ENCODE measurements around the gene DNAJB13. TPM values are rescaled to one million over a fixed set of nuclear protein-coding genes. Genes with fewer than 3 reads are reported as not detected.

DNAJB13 gene
- polyA plus RNA-seq, 1 of the 3 experiments (the other 2 are of a cell fraction): 0.51 TPM

DNA sequence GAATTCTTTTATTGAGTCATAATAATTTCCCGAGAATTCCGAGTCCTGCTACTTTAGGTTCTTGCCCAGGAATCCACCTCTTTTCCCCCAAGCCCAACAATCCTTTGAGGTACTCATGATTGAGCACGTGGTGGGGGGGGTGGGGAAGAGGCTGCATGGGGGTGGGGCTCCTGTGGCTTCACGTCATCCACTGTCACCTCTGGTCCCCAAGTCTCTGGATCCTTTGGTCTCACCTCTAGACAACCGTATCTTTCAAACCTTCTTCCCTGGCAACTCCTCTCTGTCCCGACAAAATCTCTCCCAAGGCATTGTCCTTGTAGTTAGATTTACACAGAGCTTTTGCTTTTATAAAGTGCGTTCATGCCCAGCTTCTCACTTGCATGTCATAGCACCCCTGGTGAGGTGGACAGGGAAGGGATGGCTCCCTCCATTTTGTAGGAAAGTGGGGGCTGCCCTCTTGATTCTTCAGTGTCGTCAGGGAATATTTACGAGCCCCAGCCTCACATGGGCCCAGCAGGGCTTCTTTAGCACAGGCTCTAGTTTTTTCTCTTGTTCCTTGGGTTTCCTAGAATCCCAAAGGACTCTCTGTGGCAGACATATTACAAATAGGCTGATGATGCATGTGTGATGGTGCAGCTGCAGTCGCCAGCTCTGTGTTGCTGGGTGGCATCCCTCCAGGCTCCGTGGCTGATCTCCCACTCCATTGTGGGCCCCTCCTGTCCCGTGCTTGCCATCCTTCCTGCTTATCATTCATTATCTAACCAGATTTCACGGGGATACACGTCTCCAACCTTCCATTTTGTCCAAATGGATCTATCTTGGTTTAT, 49.7 kb downstream of the DNAJB13 start:
- DNase-seq: no peak
- H3K9ac ChIP-seq: no peak overlapping the region
- no peak overlapping the region for H3K27ac ChIP-seq (ENCODE audit: low read depth in 2 of 2, low read length in 1 of 2)
- WGBS (ENCODE audit: low lambda C conversion rate): 90% methylated on average over 14 of the region's 14 CpGs
- no peak overlapping the region for H3K4me3 ChIP-seq (ENCODE audit: low read depth in 2 of 2, low read length in 1 of 2)
- no peaks in the 10 kb centered on the region for H3K4me1 ChIP-seq (ENCODE audit: control insufficient read depth in 1 of 2, insufficient read depth in 2 of 2, low read depth in 1 of 2, low read length in 1 of 2)
- TF ChIP-seq, protein P1, sequence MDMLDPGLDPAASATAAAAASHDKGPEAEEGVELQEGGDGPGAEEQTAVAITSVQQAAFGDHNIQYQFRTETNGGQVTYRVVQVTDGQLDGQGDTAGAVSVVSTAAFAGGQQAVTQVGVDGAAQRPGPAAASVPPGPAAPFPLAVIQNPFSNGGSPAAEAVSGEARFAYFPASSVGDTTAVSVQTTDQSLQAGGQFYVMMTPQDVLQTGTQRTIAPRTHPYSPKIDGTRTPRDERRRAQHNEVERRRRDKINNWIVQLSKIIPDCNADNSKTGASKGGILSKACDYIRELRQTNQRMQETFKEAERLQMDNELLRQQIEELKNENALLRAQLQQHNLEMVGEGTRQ (IDR thresholded peaks at IDR 0.05; ENCODE audit: borderline replicate concordance, low read depth, low read length): no peak
- TF ChIP-seq, protein P2, sequence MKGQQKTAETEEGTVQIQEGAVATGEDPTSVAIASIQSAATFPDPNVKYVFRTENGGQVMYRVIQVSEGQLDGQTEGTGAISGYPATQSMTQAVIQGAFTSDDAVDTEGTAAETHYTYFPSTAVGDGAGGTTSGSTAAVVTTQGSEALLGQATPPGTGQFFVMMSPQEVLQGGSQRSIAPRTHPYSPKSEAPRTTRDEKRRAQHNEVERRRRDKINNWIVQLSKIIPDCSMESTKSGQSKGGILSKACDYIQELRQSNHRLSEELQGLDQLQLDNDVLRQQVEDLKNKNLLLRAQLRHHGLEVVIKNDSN (IDR thresholded peaks at IDR 0.05; ENCODE audit: borderline replicate concordance, low read depth): no peak
- TF ChIP-seq GATA2 (CRISPR knock-in tag; IDR thresholded peaks at IDR 0.05): no peak
- TF ChIP-seq MXI1 (IDR thresholded peaks at IDR 0.05; ENCODE audit: low read depth, low read length): no peak
- TF ChIP-seq, protein P3, sequence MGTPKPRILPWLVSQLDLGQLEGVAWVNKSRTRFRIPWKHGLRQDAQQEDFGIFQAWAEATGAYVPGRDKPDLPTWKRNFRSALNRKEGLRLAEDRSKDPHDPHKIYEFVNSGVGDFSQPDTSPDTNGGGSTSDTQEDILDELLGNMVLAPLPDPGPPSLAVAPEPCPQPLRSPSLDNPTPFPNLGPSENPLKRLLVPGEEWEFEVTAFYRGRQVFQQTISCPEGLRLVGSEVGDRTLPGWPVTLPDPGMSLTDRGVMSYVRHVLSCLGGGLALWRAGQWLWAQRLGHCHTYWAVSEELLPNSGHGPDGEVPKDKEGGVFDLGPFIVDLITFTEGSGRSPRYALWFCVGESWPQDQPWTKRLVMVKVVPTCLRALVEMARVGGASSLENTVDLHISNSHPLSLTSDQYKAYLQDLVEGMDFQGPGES (IDR thresholded peaks at IDR 0.05; ENCODE audit: low read depth, low read length): no peak
- TF ChIP-seq TCF12 (IDR thresholded peaks at IDR 0.05): no peak
- TF ChIP-seq FOXJ3 (CRISPR knock-in tag; IDR thresholded peaks at IDR 0.05): no peak
- TF ChIP-seq, protein P4, sequence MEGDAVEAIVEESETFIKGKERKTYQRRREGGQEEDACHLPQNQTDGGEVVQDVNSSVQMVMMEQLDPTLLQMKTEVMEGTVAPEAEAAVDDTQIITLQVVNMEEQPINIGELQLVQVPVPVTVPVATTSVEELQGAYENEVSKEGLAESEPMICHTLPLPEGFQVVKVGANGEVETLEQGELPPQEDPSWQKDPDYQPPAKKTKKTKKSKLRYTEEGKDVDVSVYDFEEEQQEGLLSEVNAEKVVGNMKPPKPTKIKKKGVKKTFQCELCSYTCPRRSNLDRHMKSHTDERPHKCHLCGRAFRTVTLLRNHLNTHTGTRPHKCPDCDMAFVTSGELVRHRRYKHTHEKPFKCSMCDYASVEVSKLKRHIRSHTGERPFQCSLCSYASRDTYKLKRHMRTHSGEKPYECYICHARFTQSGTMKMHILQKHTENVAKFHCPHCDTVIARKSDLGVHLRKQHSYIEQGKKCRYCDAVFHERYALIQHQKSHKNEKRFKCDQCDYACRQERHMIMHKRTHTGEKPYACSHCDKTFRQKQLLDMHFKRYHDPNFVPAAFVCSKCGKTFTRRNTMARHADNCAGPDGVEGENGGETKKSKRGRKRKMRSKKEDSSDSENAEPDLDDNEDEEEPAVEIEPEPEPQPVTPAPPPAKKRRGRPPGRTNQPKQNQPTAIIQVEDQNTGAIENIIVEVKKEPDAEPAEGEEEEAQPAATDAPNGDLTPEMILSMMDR (IDR thresholded peaks at IDR 0.05): no peak
- TF ChIP-seq REST (IDR thresholded peaks at IDR 0.05; ENCODE audit: low read depth, low read length): no peak
- TF ChIP-seq RFX5 (IDR thresholded peaks at IDR 0.05; ENCODE audit: low read length): no peak
- H3K4me2 ChIP-seq: no peak overlapping the region
- CTCF ChIA-PET: no interaction called here
- no peaks in the 10 kb centered on the region for H3K27me3 ChIP-seq (ENCODE audit: insufficient read depth)
- H3K36me3 ChIP-seq (replicated peaks in 1 of 2; ENCODE audit: control insufficient read depth in 1 of 2, insufficient read depth in 2 of 2, low read length in 1 of 2): peaks cover 0 to 12% of the 10 kb centered on the region in 2 experiments
- H2AFZ ChIP-seq (ENCODE audit: low read depth): no peak overlapping the region
- H3K79me2 ChIP-seq (ENCODE audit: insufficient read depth): no peaks in the 10 kb centered on the region
- no peaks in the 10 kb centered on the region for H3K9me2 ChIP-seq
- peaks cover 1% of the 10 kb centered on the region for H3F3A ChIP-seq (replicated peaks; ENCODE audit: insufficient read depth)
- H3K9me3 ChIP-seq: no peaks in the 10 kb centered on the region
- H4K20me1 ChIP-seq (ENCODE audit: insufficient read depth): no peaks in the 10 kb centered on the region
- POLR2A ChIA-PET: no interaction called here
